Fibroblast of the aortic adventitia (primary cell): ENCODE results near the gene BACE1-AS. TPM values are rescaled to one million over a fixed set of nuclear protein-coding genes. Genes with fewer than 3 reads are reported as not detected.

Experiments
- DNase-seq: peaks from one replicate; pipeline ENCODE4 v3.0.0-alpha.2; 2010; ENCODE audit warnings: low read depth
- H3K4me3 ChIP-seq: 2 replicates; pipeline ENCODE4 v1.5.1; 2011; ENCODE audit warnings: low read depth, mild to moderate bottlenecking, control low read depth, low read length, moderate library complexity
- CTCF ChIP-seq: IDR thresholded peaks from 2 replicates; pipeline ENCODE4 v1.5.1; 2011; ENCODE audit warnings: mild to moderate bottlenecking, low read length, control low read depth, inconsistent platforms; ENCODE audit not compliant: insufficient read depth
- small RNA-seq: library from RNA; depleted of rRNA; stranded (forward); fragments of <200 nt; gene quantifications from one replicate; pipeline ENCODE3, GENCODE V24; 2012
- total RNA-seq: library from RNA; depleted of rRNA; stranded (reverse); fragments of >200 nt; gene quantifications from 2 replicates; pipeline ENCODE4 v1.2.3, GENCODE V29; 2012; ENCODE audit warnings: low replicate concordance

BACE1-AS gene
- total RNA-seq, 1 donor, result 8.5 TPM

GRCh38 chr11:117335399-117335798, 44.3 kb downstream of the BACE1-AS start:
- TF ChIP-seq CTCF, result no peak

GRCh38 chr11:117337076-117337475, 45.9 kb downstream of the BACE1-AS start:
- DNase-seq, result no peak
- no peak overlapping the region for H3K4me3 ChIP-seq
- no peak for TF ChIP-seq CTCF

More at GRCh38 chr11:117335399-117335798, 44.3 kb downstream of the BACE1-AS start:
- no peak overlapping the region for H3K4me3 ChIP-seq
- no peak for DNase-seq

Small RNA genes within 50 kb of the gene (small RNA-seq; reads per million reads assigned to genes)
- gene RF00564, result not detected

Other genes starting within 250 kb of the BACE1-AS start
- 12.8 and 18.4 TPM in 2 replicates for gene SIK3, start 192.9 kb upstream of the BACE1-AS start, total RNA-seq
- gene PAFAH1B2, start 147.1 kb upstream of the BACE1-AS start, total RNA-seq, result 161 and 328 TPM in 2 replicates
- 8.6 and 12.9 TPM in 2 replicates for gene SIDT2, start 112.6 kb upstream of the BACE1-AS start, total RNA-seq
- 369 and 631 TPM in 2 replicates for gene TAGLN, start 92.0 kb upstream of the BACE1-AS start, total RNA-seq
- 42.6 and 46.3 TPM in 2 replicates for gene PCSK7, start 59.3 kb upstream of the BACE1-AS start, total RNA-seq
- 15.4 and 19.3 TPM in 2 replicates for gene RNF214, start 58.7 kb upstream of the BACE1-AS start, total RNA-seq
- gene BACE1, start 24.9 kb downstream of the BACE1-AS start, total RNA-seq, result 33.4 and 50.0 TPM in 2 replicates
- 36.4 and 38.5 TPM in 2 replicates for gene CEP164, start 36.5 kb downstream of the BACE1-AS start, total RNA-seq